Panc1 (cell line): ENCODE data around the gene FILIP1. TPM values are rescaled to one million over a fixed set of nuclear protein-coding genes. Genes with fewer than 3 reads are reported as not detected.

Experiments
- ATAC-seq: fragments of 200-7000 bp; cut with Tn5 transposase; 2 replicates; pipeline ENCODE4 v1.9.1; 2020; ENCODE audit warnings: mild to moderate bottlenecking, moderate library complexity
- BruUV-seq: library from RNA; stranded (reverse); fragments of 400-500 nt; replicated peaks from 2 replicates; lab custom pipeline; 2021; lab: Mats Ljungman, UMichigan
- CTCF ChIA-PET: fragments of 300-600 bp; sonication (Branson Sonifier 250); formaldehyde crosslinking; loops from one replicate; lab custom pipeline; 2022; ENCODE audit warnings: antibody characterized with exemption; lab: Charles Lee
- POLR2A ChIA-PET: fragments of 300-600 bp; sonication (Branson Sonifier 250); formaldehyde crosslinking; loops from one replicate; lab custom pipeline; 2022; ENCODE audit warnings: antibody characterized with exemption; lab: Charles Lee
- DNase-seq: peaks from one replicate; pipeline ENCODE4 v3.0.0-alpha.2; 2010; ENCODE audit warnings: low read depth, low spot score
- H3K27ac ChIP-seq: 2 replicates; pipeline ENCODE4 v1.5.1; 2011; ENCODE audit warnings: mild to moderate bottlenecking, low read length, inconsistent platforms
- H3K27me3 ChIP-seq: fragments of 200-500 bp; sonication (Bioruptor generic); 2 replicates; pipeline ENCODE4 v1.6.0; 2014; ENCODE audit warnings: low read length, inconsistent platforms; ENCODE audit not compliant: control insufficient read depth, insufficient read depth
- H3K36me3 ChIP-seq: fragments of 200-500 bp; sonication (Bioruptor generic); 2 replicates; pipeline ENCODE4 v1.5.1; 2014; ENCODE audit warnings: inconsistent platforms, mild to moderate bottlenecking, low read length, moderate library complexity; ENCODE audit not compliant: control insufficient read depth, insufficient read depth
- H3K4me1 ChIP-seq: 2 replicates; pipeline ENCODE4 v1.5.1; 2011; ENCODE audit warnings: inconsistent platforms, mild to moderate bottlenecking, low read length, moderate library complexity; ENCODE audit not compliant: control insufficient read depth, insufficient read depth
- H3K4me3 ChIP-seq, 2 experiments: 2 replicates each; pipeline ENCODE4 v1.5.1; 2011 to 2012; ENCODE audit warnings: low read depth in 2 of 2, low read length in 2 of 2, mild to moderate bottlenecking in 2 of 2, inconsistent platforms in 1 of 2, moderate library complexity in 1 of 2
- H3K9me3 ChIP-seq: fragments of 200-500 bp; sonication (Bioruptor generic); 2 replicates; pipeline ENCODE4 v1.5.1; 2014; ENCODE audit warnings: low read depth, mild to moderate bottlenecking, inconsistent platforms, low read length, moderate library complexity; ENCODE audit not compliant: control insufficient read depth, insufficient read depth
- CTCF ChIP-seq: fragments of 450-650 bp; IDR thresholded peaks from 2 replicates; pipeline ENCODE4 v1.5.1; 2017; ENCODE audit warnings: mild to moderate bottlenecking
- REST ChIP-seq, 2 experiments: IDR thresholded peaks; 2 replicates each; pipeline ENCODE4 v1.6.1; 2011 to 2012; ENCODE audit warnings: low read depth in 2 of 2, control low read depth in 1 of 2, low read length in 1 of 2, mild to moderate bottlenecking in 1 of 2, moderate library complexity in 1 of 2; ENCODE audit not compliant: insufficient read depth in 1 of 2
- in situ Hi-C: cut with HindIII; loops from 2 replicates; pipeline ENCODE4 v1.10.0; 2016; ENCODE audit warnings: low sequenced_read_pairs, low pct_unique_long_range_greater_than_20kb
- intact Hi-C: fragments of 100-400 bp; cut with micrococcal nuclease; formaldehyde crosslinking; loops from one replicate; pipeline ENCODE4 v1.10.0; 2022; ENCODE audit not compliant: unreplicated experiment
- total RNA-seq: library from RNA; stranded (reverse); gene quantifications from one replicate; pipeline ENCODE4 v1.2.1, GENCODE V29; 2021; ENCODE audit not compliant: unreplicated experiment

The FILIP1 gene
- total RNA-seq, 1 experiment from 2014 or later = 0.26 TPM

- CTCF ChIA-PET = no interaction called here
- Histone ChIP-seq H3K4me3 (no peak overlapping the region), H3K9me3 (no peaks in the 10 kb centered on the region), H3K27me3 (no peaks in the 10 kb centered on the region), H3K36me3 (no peaks in the 10 kb centered on the region), H3K27ac (no peak overlapping the region), H3K4me1 (peaks cover 22% of the 10 kb centered on the region)
- intact Hi-C loops (no loop called here), in situ Hi-C loops (no loop called here)
- TF ChIP-seq REST (IDR thresholded peaks at IDR 0.05; ENCODE audit: insufficient read depth in 1 of 2, low read depth in 2 of 2, low read length in 1 of 2) = no peak
- POLR2A ChIA-PET = no interaction called here
- DNase-seq (no peak), ATAC-seq (no peak)
- BruUV-seq = no TSS peak
Measured at GRCh38 chr6:75528423-75528822, 34.8 kb upstream of the FILIP1 start.

- CTCF ChIA-PET = interaction anchor here (0.7 to 1.3 kb wide), 2 partner anchors 216 to 259 kb away, joined by 3 to 4 read pairs; no protein-coding TSS in a partner anchor
Measured at GRCh38 chr6:75526502-75527127, 33.0 kb upstream of the FILIP1 start.

More at GRCh38 chr6:75526502-75527127, 33.0 kb upstream of the FILIP1 start:
- no peak overlapping the region for H3K4me3 ChIP-seq
- H3K27ac ChIP-seq = no peak overlapping the region; the same call in 1 of the 2 replicates
- H3K36me3 ChIP-seq = no peaks in the 10 kb centered on the region
- H3K9me3 ChIP-seq = no peaks in the 10 kb centered on the region
- H3K27me3 ChIP-seq = no peaks in the 10 kb centered on the region
- DNase-seq = peak; percentile 38
- peaks cover 22% of the 10 kb centered on the region for H3K4me1 ChIP-seq
- POLR2A ChIA-PET = no interaction called here
- in situ Hi-C loops = no loop called here
- peak; percentile 75 for ATAC-seq
- intact Hi-C loops = loop anchor here (1.0 kb wide), 2 partner anchors 158 to 229 kb away; no protein-coding TSS in a partner anchor
- no TSS peak for BruUV-seq
- TF ChIP-seq REST (IDR thresholded peaks at IDR 0.05; ENCODE audit: insufficient read depth in 1 of 2, low read depth in 2 of 2, low read length in 1 of 2) (no peak), CTCF (peak; percentile 71; the same call in 1 of the 2 replicates)
